MM.1S (cell line): Measurements from ENCODE around the gene CETP.

Experiments
- DNase-seq: peaks from one replicate; pipeline ENCODE4 v3.0.0-alpha.2; 2015
- H2AFZ ChIP-seq: fragments of 300-600 bp; sonication (generic); 2 replicates; pipeline ENCODE4 v1.6.0; 2016; ENCODE audit warnings: antibody characterized with exemption, low read length
- H3F3A ChIP-seq: fragments of 300-600 bp; sonication (generic); 2 replicates; pipeline ENCODE4 v1.6.1; 2016; ENCODE audit warnings: mild to moderate bottlenecking, antibody characterized with exemption, low read length, moderate library complexity, mixed read lengths; ENCODE audit not compliant: insufficient read depth
- H3K27ac ChIP-seq: fragments of 300-600 bp; sonication (generic); 2 replicates; pipeline ENCODE4 v1.5.1; 2016; ENCODE audit warnings: mild to moderate bottlenecking, low read length
- H3K27me3 ChIP-seq: fragments of 300-600 bp; sonication (generic); replicated peaks from 2 replicates; pipeline ENCODE4 v1.6.0; 2016; ENCODE audit warnings: low read length; ENCODE audit not compliant: insufficient read depth
- H3K36me3 ChIP-seq: fragments of 300-600 bp; sonication (generic); replicated peaks from 2 replicates; pipeline ENCODE4 v1.6.1; 2016; ENCODE audit warnings: mild to moderate bottlenecking, low read length, mixed read lengths; ENCODE audit not compliant: insufficient read depth
- H3K4me1 ChIP-seq: fragments of 300-600 bp; sonication (generic); 2 replicates; pipeline ENCODE4 v1.6.1; 2016; ENCODE audit warnings: low read length, mixed read lengths
- H3K4me2 ChIP-seq: fragments of 300-600 bp; sonication (generic); 2 replicates; pipeline ENCODE4 v1.6.0; 2016; ENCODE audit warnings: low read depth, low read length
- H3K4me3 ChIP-seq: fragments of 300-600 bp; sonication (generic); 2 replicates; pipeline ENCODE4 v1.5.1; 2016; ENCODE audit warnings: low read length, mixed read lengths
- H3K79me2 ChIP-seq: fragments of 300-600 bp; sonication (generic); 2 replicates; pipeline ENCODE4 v1.6.1; 2016; ENCODE audit warnings: mixed run types, low read length, mixed read lengths
- H3K9ac ChIP-seq: fragments of 300-600 bp; sonication (generic); 2 replicates; pipeline ENCODE4 v1.6.1; 2016; ENCODE audit warnings: low read length, mixed read lengths
- H3K9me2 ChIP-seq: fragments of 300-600 bp; sonication (generic); replicated peaks from 2 replicates; pipeline ENCODE4 v1.6.1; 2016; ENCODE audit warnings: mild to moderate bottlenecking, low read length, mixed read lengths; ENCODE audit not compliant: insufficient read depth
- H3K9me3 ChIP-seq: fragments of 300-600 bp; sonication (generic); replicated peaks from 2 replicates; pipeline ENCODE4 v1.6.1; 2016; ENCODE audit warnings: mild to moderate bottlenecking, low read length, mixed read lengths; ENCODE audit not compliant: insufficient read depth
- H4K20me1 ChIP-seq: fragments of 300-600 bp; sonication (generic); 2 replicates; pipeline ENCODE4 v1.6.1; 2016; ENCODE audit warnings: mild to moderate bottlenecking, low read length, moderate library complexity, mixed read lengths; ENCODE audit not compliant: insufficient read depth
- CTCF ChIP-seq: fragments of 300-600 bp; sonication (generic); IDR thresholded peaks from 2 replicates; pipeline ENCODE4 v1.5.1; 2016; ENCODE audit warnings: antibody characterized with exemption, low read length, mixed read lengths
- EZH2 ChIP-seq: fragments of 300-600 bp; sonication (generic); optimal IDR thresholded peaks from 2 replicates; pipeline ENCODE3; 2017; ENCODE audit warnings: low read depth, mild to moderate bottlenecking, antibody characterized with exemption, low read length, mixed read lengths
- EZH2phosphoT487 ChIP-seq: fragments of 300-600 bp; sonication (generic); IDR thresholded peaks from 2 replicates; pipeline ENCODE4 v1.6.1; 2018; ENCODE audit warnings: antibody characterized with exemption, low read length

CETP gene

GRCh38 chr16:56927471-56927870, 34.3 kb upstream of the CETP start:
- Histone ChIP-seq H3F3A (peaks cover 19% of the 10 kb centered on the region), H3K9ac (no peak overlapping the region), H3K27me3 (no peaks in the 10 kb centered on the region), H3K27ac (peak overlapping the region; percentile 23; the same call in 1 of the 2 replicates), H4K20me1 (peaks cover under 1% of the 10 kb centered on the region; the same call in 1 of the 2 replicates), H3K4me2 (peak overlapping the region; percentile 30; the same call in 1 of the 2 replicates), H3K9me2 (no peaks in the 10 kb centered on the region), H3K4me3 (no peak overlapping the region), H2AFZ (no peak overlapping the region), H3K9me3 (no peaks in the 10 kb centered on the region), H3K4me1 (peaks cover 24% of the 10 kb centered on the region), H3K36me3 (0 out of 2 replicates have a peak, but pooled peaks cover 1% of the 10 kb centered on the region), H3K79me2 (peaks cover 6% of the 10 kb centered on the region)
- no peak for TF ChIP-seq EZH2phosphoT487
- TF ChIP-seq EZH2 = no peak
- TF ChIP-seq CTCF = no peak
- no peak for DNase-seq

- H3K79me2 ChIP-seq = peaks cover 27% of the 10 kb centered on the region
- H3K4me3 ChIP-seq = no peak overlapping the region
- H3K36me3 ChIP-seq = peaks cover 18% of the 10 kb centered on the region
- H3K27me3 ChIP-seq = no peaks in the 10 kb centered on the region
- DNase-seq = no peak
- H4K20me1 ChIP-seq = peaks cover 20% of the 10 kb centered on the region
- H3F3A ChIP-seq = peaks cover 39% of the 10 kb centered on the region
- no peaks in the 10 kb centered on the region for H3K9me3 ChIP-seq
- no peak for TF ChIP-seq EZH2
- no peak for TF ChIP-seq CTCF
- no peak for TF ChIP-seq EZH2phosphoT487
- no peak overlapping the region for H2AFZ ChIP-seq
- H3K4me2 ChIP-seq = peak overlapping the region; percentile 99; the same call in 1 of the 2 replicates
- no peaks in the 10 kb centered on the region for H3K9me2 ChIP-seq
- peaks cover 24% of the 10 kb centered on the region for H3K4me1 ChIP-seq
- H3K27ac ChIP-seq = peak overlapping the region; percentile 100; the same call in 1 of the 2 replicates
- peak overlapping the region; percentile 100; the same call in 1 of the 2 replicates for H3K9ac ChIP-seq
Measured at GRCh38 chr16:56929639-56930038, 32.1 kb upstream of the CETP start.

- Histone ChIP-seq H2AFZ (0 out of 2 replicates have a peak overlapping the region, but pooled peaks have one; percentile 2), H3K4me3 (peak overlapping the region; percentile 43), H3K27ac (peak overlapping the region; percentile 100)
Measured at GRCh38 chr16:56930486-56931270, 31.1 kb upstream of the CETP start.

More at GRCh38 chr16:56930486-56931270, 31.1 kb upstream of the CETP start:
- peaks cover 29% of the 10 kb centered on the region for H4K20me1 ChIP-seq
- no peaks in the 10 kb centered on the region for H3K9me2 ChIP-seq
- peaks cover 38% of the 10 kb centered on the region for H3K79me2 ChIP-seq
- peak; percentile 54 for DNase-seq
- peaks cover 24% of the 10 kb centered on the region for H3K4me1 ChIP-seq
- TF ChIP-seq EZH2phosphoT487 (no peak), EZH2 (no peak), CTCF (no peak)
- no peaks in the 10 kb centered on the region for H3K27me3 ChIP-seq
- H3F3A ChIP-seq = peaks cover 49% of the 10 kb centered on the region
- H3K9me3 ChIP-seq = no peaks in the 10 kb centered on the region
- peak overlapping the region; percentile 99 for H3K4me2 ChIP-seq
- peaks cover 27% of the 10 kb centered on the region for H3K36me3 ChIP-seq
- peak overlapping the region; percentile 100 for H3K9ac ChIP-seq
